Activated B cell treated with CpG ODN at 0.5 μM for 24 hours (primary cell): Measurements from ENCODE around the gene TP53I11. TPM values are rescaled to one million over a fixed set of nuclear protein-coding genes. Genes with fewer than 3 reads are reported as not detected.

ENCODE experiments used
- ATAC-seq: fragments of 200-7000 bp; cut with Tn5 transposase; one replicate; pipeline ENCODE4 v1.10.0; 2021; ENCODE audit warnings: low read depth, mild to moderate bottlenecking, moderate library complexity
- CTCF ChIA-PET: fragments of 350-600 bp; sonication (Branson Sonifier 250); formaldehyde crosslinking; loops from one replicate; lab custom pipeline; 2021; ENCODE audit warnings: antibody characterized with exemption; lab: Charles Lee
- POLR2A ChIA-PET: fragments of 350-600 bp; sonication (Branson Sonifier 250); formaldehyde crosslinking; loops from one replicate; lab custom pipeline; 2021; ENCODE audit warnings: antibody characterized with exemption; lab: Charles Lee
- DNase-seq: peaks from one replicate; pipeline ENCODE4 v3.0.0; 2022
- H3K27ac Mint-ChIP-seq: one replicate; pipeline ENCODE4 v1.8.0; 2020; ENCODE audit warnings: mixed read lengths
- H3K27me3 Mint-ChIP-seq: one replicate; pipeline ENCODE4 v1.8.0; 2021; ENCODE audit warnings: mixed read lengths
- H3K36me3 Mint-ChIP-seq: one replicate; pipeline ENCODE4 v1.8.0; 2021; ENCODE audit warnings: low read depth, mixed read lengths
- H3K4me1 Mint-ChIP-seq: one replicate; pipeline ENCODE4 v1.8.0; 2021; ENCODE audit warnings: mixed read lengths
- H3K4me3 Mint-ChIP-seq: one replicate; pipeline ENCODE4 v1.8.0; 2020; ENCODE audit warnings: mild to moderate bottlenecking, mixed read lengths
- H3K9me3 Mint-ChIP-seq: one replicate; pipeline ENCODE4 v1.8.0; 2020; ENCODE audit warnings: mixed read lengths
- CTCF ChIP-seq: fragments of 200-600 bp; IDR thresholded peaks from one replicate; pipeline ENCODE4 v1.8.0; 2022; ENCODE audit warnings: antibody characterized with exemption, mild to moderate bottlenecking
- intact Hi-C: fragments of 100-400 bp; cut with micrococcal nuclease; formaldehyde crosslinking; loops from one replicate; pipeline ENCODE4 v1.15.1; 2024
- total RNA-seq: library from RNA; stranded (reverse); gene quantifications from 2 replicates; pipeline ENCODE4 v1.2.3, GENCODE V29; 2022

Gene TP53I11
- total RNA-seq, 1 donor from 2014 or later: 175 TPM

DNA sequence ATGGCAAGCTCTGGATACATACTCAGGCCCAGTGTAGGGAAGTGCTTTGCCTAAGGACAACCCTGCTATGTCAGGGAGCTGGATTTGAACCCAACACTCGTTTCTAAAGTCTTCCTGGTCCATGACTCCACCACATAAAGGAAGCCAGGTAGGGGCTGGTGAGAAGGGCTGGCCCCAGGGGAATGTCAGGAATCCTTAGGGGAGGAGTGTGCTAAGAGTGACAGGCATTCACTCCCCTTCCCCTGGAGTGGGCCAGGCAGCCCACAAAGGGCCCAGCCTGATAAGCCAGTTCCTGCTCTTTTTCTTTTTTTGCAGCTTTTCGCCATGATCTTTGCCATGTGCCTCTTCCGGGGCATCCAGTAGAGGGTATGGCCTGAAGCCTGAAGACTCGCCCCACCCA lies 21.9 kb downstream of the TP53I11 start:
- no peak for TF ChIP-seq CTCF
- Mint-ChIP-seq H3K27ac (no peak overlapping the region), H3K36me3 (peaks cover 10% of the 10 kb centered on the region), H3K9me3 (no peaks in the 10 kb centered on the region), H3K4me3 (no peak overlapping the region), H3K27me3 (peaks cover 2% of the 10 kb centered on the region), H3K4me1 (peaks cover 3% of the 10 kb centered on the region)
- intact Hi-C loops: no loop called here
- ATAC-seq (no peak), DNase-seq (no peak)
- ChIA-PET POLR2A (interaction anchor here (0.6 to 2.4 kb wide), 4 partner anchors 174 to 311 kb away, joined by 3 to 9 read pairs (median 4); no protein-coding TSS in a partner anchor), CTCF (interaction anchor here (0.6 to 24.5 kb wide), 6 partner anchors 8 to 422 kb away, joined by 3 to 1010 read pairs (median 10); no protein-coding TSS in a partner anchor)

GRCh38 chr11:44928144-44928543 lies 22.5 kb downstream of the TP53I11 start:
- Mint-ChIP-seq H3K36me3 (peaks cover 5% of the 10 kb centered on the region), H3K9me3 (no peaks in the 10 kb centered on the region)

GRCh38 chr11:44927174-44927661 lies 23.5 kb downstream of the TP53I11 start:
- peak; percentile 59 for DNase-seq
- POLR2A ChIA-PET: interaction anchor here (0.6 to 1.4 kb wide), 6 partner anchors 9 to 183 kb away, joined by 3 to 12 read pairs (median 4); no protein-coding TSS in a partner anchor
- CTCF ChIA-PET: interaction anchor here (0.6 to 24.5 kb wide), 25 partner anchors 9 to 640 kb away, joined by 3 to 1010 read pairs (median 3); no protein-coding TSS in a partner anchor
- peaks cover 2% of the 10 kb centered on the region for H3K27me3 Mint-ChIP-seq
- H3K36me3 Mint-ChIP-seq: peaks cover under 1% of the 10 kb centered on the region
- intact Hi-C loops: loop anchor here (1.0 to 2.0 kb wide), 4 partner anchors 9 to 406 kb away; no protein-coding TSS in a partner anchor
- H3K9me3 Mint-ChIP-seq: no peaks in the 10 kb centered on the region
- no peak overlapping the region for H3K27ac Mint-ChIP-seq
- no peak overlapping the region for H3K4me3 Mint-ChIP-seq
- ATAC-seq: peak; percentile 61
- TF ChIP-seq CTCF: peak; percentile 38
- peaks cover 3% of the 10 kb centered on the region for H3K4me1 Mint-ChIP-seq

More at GRCh38 chr11:44928144-44928543, 22.5 kb downstream of the TP53I11 start:
- ATAC-seq (no peak), DNase-seq (no peak)
- POLR2A ChIA-PET: interaction anchor here (0.8 to 2.4 kb wide), 2 partner anchors 175 to 177 kb away, joined by 3 to 9 read pairs; no protein-coding TSS in a partner anchor
- CTCF ChIA-PET: interaction anchor here (1.0 to 24.5 kb wide), 7 partner anchors 9 to 176 kb away, joined by 3 to 1010 read pairs (median 8); no protein-coding TSS in a partner anchor
- Mint-ChIP-seq H3K4me3 (no peak overlapping the region), H3K4me1 (peaks cover 3% of the 10 kb centered on the region), H3K27ac (no peak overlapping the region), H3K27me3 (peaks cover 2% of the 10 kb centered on the region)
- TF ChIP-seq CTCF: no peak
- intact Hi-C loops: no loop called here

DNA sequence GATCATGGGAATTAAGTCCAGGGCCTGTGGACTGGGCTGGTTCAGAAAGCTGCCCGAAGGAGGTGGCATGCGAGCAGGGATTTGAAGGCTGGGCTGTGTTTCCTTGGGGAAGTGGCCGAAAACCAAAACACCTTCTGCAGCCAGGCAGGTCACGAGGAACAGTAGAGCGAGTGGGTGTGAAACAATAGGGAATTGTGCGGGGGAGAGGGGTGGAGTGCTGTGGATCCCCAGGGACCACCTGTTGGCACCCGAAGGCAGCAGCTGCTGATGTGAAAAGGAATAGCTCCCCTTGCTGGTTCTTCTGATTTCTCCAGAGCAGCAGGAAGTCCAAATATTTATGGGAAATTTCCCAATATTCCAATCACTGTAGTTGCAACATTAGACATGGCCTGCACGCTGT lies 24.6 kb downstream of the TP53I11 start:
- H3K27ac Mint-ChIP-seq: no peak overlapping the region
- H3K4me3 Mint-ChIP-seq: no peak overlapping the region
- DNase-seq: no peak

More for the DNA sequence above, 24.6 kb downstream of the TP53I11 start:
- CTCF ChIA-PET: interaction anchor here (1.0 to 24.5 kb wide), 4 partner anchors 11 to 179 kb away, joined by 3 to 1010 read pairs (median 6); no protein-coding TSS in a partner anchor
- no peaks in the 10 kb centered on the region for H3K36me3 Mint-ChIP-seq
- no peaks in the 10 kb centered on the region for H3K9me3 Mint-ChIP-seq
- peaks cover 3% of the 10 kb centered on the region for H3K4me1 Mint-ChIP-seq
- TF ChIP-seq CTCF: no peak
- intact Hi-C loops: loop anchor here (2.0 kb wide), 1 partner anchor 407 kb away; no protein-coding TSS in a partner anchor
- POLR2A ChIA-PET: no interaction called here
- no peak for ATAC-seq
- peaks cover 2% of the 10 kb centered on the region for H3K27me3 Mint-ChIP-seq
